M059J (cell line): ENCODE data around the gene SEZ6. TPM values are rescaled to one million over a fixed set of nuclear protein-coding genes. Genes with fewer than 3 reads are reported as not detected.

ENCODE experiments used
- DNase-seq: peaks from one replicate; pipeline ENCODE4 v3.0.0-alpha.2; 2012; ENCODE audit warnings: low read depth
- total RNA-seq: library from RNA; depleted of rRNA; stranded (reverse); fragments of >200 nt; shearing (Covaris generic); gene quantifications from 2 replicates; pipeline ENCODE4 v1.2.3, GENCODE V29; 2014; rRNA removed

The SEZ6 gene
- total RNA-seq, 1 experiment from 2014 or later, result not detected

DNA sequence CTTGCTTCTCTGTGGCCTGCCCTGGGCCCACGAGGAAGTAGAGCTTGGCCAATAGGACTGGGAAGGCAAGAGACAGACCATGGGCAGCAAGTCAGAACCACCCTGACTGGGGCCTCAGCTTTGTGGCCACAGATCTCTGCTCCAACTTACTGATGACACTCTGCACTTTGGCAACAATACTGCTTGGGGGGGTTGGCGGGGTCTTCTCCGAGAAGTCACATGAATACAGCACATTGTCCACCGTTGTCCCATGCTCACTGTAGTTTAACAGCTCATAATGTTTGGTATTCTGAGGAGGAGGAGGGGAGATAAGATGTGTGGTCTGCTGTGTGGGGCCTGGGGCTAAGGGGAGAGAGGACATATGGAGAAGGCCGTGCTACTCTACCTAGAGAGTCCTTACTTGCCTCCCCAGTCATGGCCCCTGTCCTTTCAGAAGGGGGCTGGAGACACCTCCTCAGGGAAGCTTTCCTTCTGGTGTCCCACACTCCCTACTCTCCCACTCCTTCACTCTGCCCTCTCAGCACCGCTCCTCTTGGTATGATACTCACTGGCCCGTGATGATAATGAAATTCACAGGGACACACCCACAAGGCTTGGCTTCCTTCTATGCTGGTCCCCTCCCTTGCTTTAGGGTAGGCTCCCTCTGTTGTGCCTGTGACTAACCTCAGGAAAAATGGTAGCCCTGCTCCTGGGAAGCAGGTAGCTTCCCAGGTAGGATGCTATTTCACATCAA is 99.0 kb downstream of the SEZ6 start:
- DNase-seq, result no peak

DNA sequence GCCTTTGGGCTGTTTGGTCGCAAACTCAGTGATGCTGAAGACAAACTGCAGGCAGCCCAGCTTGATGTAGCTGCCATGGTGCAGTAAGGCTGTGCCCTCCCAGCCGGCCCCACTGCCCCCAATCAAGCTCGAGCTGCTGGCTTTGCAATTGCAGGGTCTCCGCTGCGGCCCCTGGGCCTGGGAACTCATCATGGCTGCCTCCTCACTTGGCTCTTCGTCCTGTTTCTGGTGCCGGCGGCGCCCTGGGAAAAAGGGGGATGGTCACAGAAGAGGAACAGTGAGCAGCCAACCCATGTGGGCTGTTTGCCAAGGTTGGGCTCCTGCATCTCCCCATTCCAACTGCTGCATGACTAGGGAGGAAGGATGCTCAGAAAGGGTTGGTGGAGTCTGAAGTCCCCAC is 99.6 kb downstream of the SEZ6 start:
- DNase-seq, result no peak

Other genes with a start within 250 kb of the SEZ6 start
- 3.2 and 13.2 TPM in 2 replicates for gene FAM222B, start 163.2 kb downstream of the SEZ6 start, total RNA-seq
- gene ERAL1, start 151.0 kb downstream of the SEZ6 start, total RNA-seq, result 34.4 and 41.7 TPM in 2 replicates
- 23.6 and 27.6 TPM in 2 replicates for gene FLOT2, start 108.3 kb downstream of the SEZ6 start, total RNA-seq
- gene DHRS13, start 103.0 kb downstream of the SEZ6 start, total RNA-seq, result 7.1 and 9.0 TPM in 2 replicates
- gene PHF12, start 54.5 kb downstream of the SEZ6 start, total RNA-seq, result 19.8 and 22.9 TPM in 2 replicates
- 0.71 and 5.5 TPM in 2 replicates for gene PIPOX, start 37.1 kb upstream of the SEZ6 start, total RNA-seq
- 21.8 and 63.3 TPM in 2 replicates for gene MYO18A, start 174.4 kb upstream of the SEZ6 start, total RNA-seq
- not detected in 2 replicates for gene CRYBA1, start 240.8 kb upstream of the SEZ6 start, total RNA-seq